Activated CD4-positive, alpha-beta T cell treated with anti-CD3 and anti-CD28 coated beads, Interleukin-2, Interleukin-6, amounts not matched to agents 100 ng/mL and 50 ng/mL, durations not matched to agents 16 hours and 8 hours (primary cell): ENCODE measurements around the gene NPBWR2.

Source experiments
- DNase-seq: peaks from one replicate; pipeline ENCODE4 v3.0.0-alpha.2; 2020

NPBWR2 gene

DNA sequence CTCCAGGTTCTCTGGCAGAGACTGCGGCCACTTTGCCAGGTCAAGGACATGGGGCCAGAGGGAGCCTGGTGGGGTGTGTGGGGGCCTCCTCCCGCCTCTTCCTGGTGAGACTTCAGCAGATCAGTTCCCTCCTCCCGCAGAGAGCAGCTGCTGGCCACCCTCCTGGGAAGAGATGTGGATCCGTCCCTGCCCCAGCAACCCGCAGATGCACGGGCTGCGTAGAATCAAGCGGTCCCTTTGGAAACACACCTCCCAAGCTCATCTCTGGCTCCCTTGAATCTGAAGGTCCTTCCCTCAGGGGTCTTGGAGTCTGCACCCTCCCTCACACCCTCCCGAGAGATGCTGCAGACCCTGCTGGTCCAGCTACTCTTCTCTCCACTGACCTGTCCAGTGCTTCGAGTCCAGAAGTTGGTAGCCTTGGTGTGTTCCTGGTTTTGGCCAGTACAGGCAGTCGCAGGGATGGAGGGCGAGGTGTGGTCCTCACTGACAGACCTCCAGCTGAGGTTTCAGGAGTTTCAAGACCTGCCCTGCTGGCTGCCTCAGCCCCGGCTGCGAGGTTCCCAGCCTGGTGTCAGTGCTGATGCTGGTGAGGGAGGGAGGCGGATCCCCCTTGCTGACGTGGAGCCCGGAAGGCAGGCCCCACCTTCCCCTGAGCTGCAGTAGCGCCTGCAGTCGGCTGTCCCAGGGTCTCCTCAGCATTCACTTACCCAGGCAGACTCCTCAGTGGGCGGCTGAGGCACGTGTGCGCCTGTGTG, at the start of gene NPBWR2:
NPBWR2 (minus strand) TSS at position 585 of the 755 bp plus-strand sequence. CDS start 734 bp downstream, outside the sequence.
- DNase-seq: no peak

- DNase-seq: no peak
Observed at GRCh38 chr20:64156136-64156885, 48.9 kb upstream of the NPBWR2 start.

DNA sequence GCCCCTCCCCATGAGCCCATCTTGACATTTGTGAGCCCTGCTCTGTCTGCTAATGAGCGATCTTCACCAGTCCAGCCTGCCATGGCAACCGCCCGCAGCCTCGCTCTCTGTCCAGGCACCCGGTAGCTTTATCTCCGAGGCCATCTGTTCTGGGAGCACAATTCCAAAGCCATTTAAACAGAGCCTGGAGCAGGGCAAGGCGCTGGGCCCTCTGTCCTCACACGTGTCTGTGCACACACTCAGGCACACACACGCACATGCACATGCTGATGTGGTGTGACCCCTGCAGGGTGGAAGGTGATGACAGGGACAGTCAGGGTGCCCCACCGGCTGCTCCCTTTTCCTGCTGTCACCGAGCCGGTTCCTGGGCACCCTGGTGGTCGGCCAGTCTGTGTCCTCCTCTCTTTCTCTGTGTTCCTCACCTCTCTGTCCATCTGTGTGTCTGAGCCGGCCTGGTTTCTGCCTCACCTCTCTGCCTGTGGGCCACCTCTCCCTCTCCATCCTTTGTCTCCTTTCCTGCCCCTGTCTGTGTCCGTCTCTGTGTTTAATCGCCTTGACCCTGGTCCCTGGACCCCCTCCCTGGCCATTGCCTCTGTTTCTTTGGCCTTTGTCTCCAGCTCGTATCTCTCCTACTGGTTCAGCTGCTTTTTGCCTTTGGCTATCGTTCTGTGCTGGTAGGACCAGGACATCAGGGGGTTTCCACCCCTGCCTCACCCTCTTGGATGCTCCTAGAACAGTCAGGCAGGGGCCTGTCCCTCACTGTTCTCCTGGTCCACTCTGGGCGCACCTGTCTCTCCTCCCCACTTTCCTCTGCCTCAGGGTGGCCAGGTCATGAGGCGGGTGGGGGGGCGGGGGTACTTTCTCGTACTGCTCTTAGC, 48.1 kb upstream of the NPBWR2 start:
- DNase-seq: no peak

- no peak for DNase-seq
Observed at GRCh38 chr20:64154590-64155257, 47.4 kb upstream of the NPBWR2 start.

GRCh38 chr20:64153861-64154589, 46.7 kb upstream of the NPBWR2 start:
- DNase-seq: no peak

DNA sequence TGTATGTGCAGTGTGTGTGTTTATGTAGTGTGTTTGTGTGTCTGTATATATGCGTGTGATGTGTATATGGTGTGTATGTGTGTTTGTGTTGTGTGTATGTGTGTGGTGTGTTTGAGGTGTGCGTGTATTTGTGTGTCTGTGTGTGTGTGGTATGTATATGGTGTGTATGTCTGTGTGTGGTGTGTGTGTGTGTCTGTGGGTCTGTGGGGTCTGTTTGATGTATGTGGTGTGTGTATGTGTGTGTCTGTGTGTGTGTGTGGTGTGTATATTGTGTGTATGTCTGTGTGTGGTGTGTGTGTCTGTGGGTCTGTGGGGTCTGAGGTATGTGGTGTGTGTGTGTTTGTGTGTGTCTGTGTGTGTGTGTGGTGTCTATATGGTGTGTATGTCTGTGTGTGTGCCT, 46.0 kb upstream of the NPBWR2 start:
- no peak for DNase-seq

- no peak for DNase-seq
Observed at GRCh38 chr20:64152906-64153305, 45.5 kb upstream of the NPBWR2 start.

DNA sequence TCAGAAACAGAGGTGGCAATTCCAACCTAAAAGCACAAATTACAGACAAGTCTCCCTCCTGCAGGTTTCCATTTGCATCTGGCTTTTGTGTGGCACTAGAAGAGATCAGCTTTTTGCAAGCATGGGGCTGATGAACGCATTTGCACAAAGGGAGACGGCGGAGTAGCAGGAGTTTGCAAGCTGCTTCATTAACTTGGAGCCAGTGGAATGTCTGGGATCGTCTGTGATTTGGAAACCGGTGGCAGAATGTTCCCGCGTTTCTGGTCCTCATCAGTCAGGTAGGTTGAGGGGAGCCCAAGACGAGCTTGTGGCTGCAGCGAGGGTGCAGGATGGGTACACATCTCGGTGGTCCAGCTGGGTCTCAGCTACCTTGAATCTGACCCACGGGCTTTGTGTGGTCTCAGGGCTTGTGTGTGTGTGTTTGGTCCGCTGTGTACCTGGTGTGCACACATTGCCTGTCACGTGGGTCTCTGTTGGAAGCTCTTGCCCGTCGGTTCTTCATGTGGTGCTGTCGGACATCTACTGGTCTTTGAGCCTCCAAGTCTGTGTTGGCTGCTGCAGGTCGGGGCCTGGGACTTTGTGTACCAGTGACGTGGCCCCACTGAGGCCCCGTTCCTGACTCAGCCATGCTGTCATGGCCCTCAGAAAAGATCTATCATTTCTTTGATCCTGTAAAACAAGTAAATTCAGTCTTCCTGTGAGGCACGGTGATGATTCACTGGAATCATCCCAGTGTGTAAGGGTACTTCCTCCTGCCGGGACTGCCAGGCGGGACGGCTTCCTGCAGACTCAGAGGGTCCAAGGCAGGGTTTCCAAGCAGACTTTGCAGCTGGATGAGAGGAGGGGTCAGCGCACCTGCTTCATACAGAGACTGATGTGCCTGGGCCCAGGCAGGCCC, 44.5 kb upstream of the NPBWR2 start:
- DNase-seq: no peak

- no peak for DNase-seq
Observed at GRCh38 chr20:64150756-64151632, 43.6 kb upstream of the NPBWR2 start.

GRCh38 chr20:64149809-64150560, 42.6 kb upstream of the NPBWR2 start:
- no peak for DNase-seq

GRCh38 chr20:64149141-64149540, 41.8 kb upstream of the NPBWR2 start:
- no peak for DNase-seq

DNA sequence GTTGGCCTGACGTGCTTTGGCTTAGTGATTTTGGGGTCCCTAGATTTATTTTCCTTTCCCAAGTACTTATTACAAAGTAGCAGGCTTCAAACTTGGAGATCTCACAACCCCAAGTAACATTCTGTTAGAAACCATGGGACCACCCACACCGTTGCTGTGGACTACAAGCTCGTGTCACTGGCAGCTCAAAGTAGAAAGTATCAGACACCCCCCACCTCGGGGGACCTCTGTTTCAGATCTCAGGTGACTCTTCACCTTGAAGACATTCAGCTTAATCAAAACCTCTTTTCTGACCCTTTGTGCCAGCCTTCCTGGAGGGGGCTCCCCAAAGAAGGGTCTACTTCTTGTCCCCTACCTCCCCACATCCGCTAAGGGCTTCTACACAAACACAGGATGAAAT, 41.2 kb upstream of the NPBWR2 start:
- DNase-seq: no peak

GRCh38 chr20:64146936-64147477, 39.6 kb upstream of the NPBWR2 start:
- DNase-seq: no peak

GRCh38 chr20:64146301-64146935, 39.1 kb upstream of the NPBWR2 start:
- no peak for DNase-seq

GRCh38 chr20:64145458-64146300, 38.3 kb upstream of the NPBWR2 start:
- DNase-seq: no peak

DNA sequence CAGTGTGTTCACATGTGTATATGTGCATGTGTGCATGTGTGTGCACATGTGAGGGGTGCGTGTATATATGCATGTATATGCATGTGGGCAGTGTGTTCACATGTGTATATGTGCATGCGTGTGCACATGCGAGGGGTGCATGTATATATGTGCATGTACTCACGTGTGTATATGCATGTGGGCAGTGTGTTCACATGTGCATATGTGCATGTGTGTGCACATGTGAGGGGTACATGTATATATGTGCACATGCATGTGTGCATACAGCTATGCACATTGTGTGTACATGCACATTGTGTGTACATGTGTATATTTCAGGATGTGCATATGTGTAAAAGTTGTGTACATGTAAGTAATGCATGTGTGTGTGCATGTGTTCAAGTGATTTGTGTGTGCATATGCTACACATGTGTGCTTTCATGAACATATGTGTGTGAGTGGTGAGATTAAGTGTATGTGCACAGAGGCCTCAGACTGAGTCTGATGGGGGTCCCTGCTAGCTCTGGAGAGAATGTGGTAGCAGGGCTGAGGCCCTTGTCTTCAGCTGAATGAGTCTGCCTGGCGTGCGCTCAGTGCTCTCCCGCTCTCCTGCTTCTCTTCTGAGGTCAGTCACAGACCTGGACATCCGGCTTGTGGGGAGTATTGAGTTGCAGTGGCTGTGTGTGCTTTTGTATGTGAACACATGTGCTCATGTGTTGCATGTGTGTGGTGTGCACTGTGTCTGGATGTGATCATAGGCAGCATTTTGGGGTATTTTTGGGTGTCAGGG, 37.0 kb upstream of the NPBWR2 start:
- DNase-seq: no peak
